Umbilical cord (tissue), 2 donors: Measurements from ENCODE around the gene OXA1L. TPM values are rescaled to one million over a fixed set of nuclear protein-coding genes. Genes with fewer than 3 reads are reported as not detected.
"Not testable (repeated sequence)": the region's sequence is repeated elsewhere in the genome, so short reads cannot be mapped to it uniquely, and the experiment has no call there.

Source experiments
- DNase-seq: peaks from one replicate; pipeline ENCODE4 v3.0.0-alpha.2; 2015; ENCODE audit warnings: low spot score
- total RNA-seq: library from RNA; depleted of rRNA; stranded (reverse); fragments of >200 nt; gene quantifications from one replicate; pipeline ENCODE4 v1.2.3, GENCODE V29; 2014; ENCODE audit warnings: low replicate concordance; ENCODE audit not compliant: insufficient read depth

Gene OXA1L
- 20.7 TPM for total RNA-seq

DNA sequence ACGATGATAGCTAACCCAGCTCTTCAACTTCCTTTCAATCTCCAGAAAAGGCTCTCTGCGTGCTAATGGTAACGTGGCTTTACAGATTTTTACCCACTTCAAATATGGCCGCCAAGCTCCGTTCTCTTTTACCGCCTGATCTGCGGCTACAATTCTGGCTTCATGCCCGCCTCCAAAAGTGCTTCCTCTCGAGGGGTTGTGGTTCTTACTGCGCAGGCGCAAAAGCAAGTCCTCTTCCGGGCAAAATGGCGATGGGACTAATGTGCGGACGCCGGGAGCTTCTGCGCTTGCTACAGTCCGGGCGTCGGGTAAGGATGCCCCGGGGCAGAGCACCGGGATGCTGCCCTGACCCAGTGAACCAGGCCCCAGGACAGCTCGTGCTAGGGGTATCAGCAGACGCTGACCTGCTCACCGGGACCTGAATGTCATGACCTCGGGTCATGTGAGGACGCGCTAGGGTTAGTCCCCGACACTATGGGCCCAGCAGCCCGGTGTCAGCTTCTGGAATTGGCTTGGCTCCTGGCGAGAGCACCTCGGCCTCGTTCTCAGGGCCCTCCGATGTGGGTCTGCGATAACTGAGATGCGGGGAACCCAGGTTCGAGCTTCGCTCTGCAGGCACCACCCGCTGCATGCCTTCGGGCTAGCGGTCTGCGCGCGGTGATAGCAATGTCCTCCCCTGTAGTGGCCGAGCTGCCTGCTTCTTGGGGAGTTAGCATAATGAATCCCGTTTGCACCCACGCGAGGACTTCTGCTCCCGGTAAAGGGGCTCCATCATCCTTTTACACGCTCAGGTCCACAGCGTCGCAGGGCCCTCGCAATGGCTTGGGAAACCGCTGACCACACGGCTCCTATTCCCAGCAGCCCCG, at the start of gene OXA1L:
TSS of gene OXA1L (plus strand) at position 232 of the 866 bp plus-strand sequence. CDS start at position 246, 14 bp downstream.
- DNase-seq, result peak; percentile 99

DNA sequence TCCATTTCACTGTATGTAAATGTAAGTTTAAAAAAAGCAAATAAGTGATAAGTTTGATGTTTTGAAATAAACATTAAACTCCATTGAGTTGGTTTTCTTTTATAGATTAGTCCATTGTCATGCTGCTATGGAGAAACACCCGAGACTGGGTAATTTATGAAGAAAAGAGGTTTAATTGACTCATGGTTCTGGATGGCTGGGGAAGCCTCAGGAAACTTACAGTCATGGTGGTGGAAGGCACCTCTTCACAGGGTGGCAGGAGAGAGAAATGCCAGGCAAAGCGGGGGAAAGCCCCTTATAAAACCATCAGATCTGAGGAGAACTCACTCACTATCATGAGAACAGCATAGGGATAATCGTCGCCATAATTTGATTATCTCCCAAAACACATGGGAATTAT, 48.4 kb upstream of the OXA1L start:
- no peak for DNase-seq

DNA sequence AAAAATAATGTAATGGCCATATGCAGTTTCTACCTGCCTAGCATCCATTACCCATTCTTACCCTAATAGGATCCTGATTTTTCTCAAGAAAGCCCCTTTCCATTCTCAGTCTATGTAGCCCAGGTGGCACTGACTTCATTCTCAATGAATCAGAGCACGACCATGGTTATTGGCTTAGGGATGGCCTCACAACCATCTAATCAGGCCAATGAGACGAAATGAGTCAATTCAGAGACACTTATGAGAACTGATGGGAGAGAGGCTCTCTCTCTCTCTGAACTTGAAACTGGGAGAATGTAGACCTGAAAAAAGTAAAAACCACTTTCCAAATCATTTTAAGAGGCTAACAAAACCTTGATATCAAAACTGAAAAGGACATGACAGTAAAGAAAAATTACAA, 45.3 kb upstream of the OXA1L start:
- no peak for DNase-seq

GRCh38 chr14:22723815-22724214, 42.7 kb upstream of the OXA1L start:
- no peak for DNase-seq

DNA sequence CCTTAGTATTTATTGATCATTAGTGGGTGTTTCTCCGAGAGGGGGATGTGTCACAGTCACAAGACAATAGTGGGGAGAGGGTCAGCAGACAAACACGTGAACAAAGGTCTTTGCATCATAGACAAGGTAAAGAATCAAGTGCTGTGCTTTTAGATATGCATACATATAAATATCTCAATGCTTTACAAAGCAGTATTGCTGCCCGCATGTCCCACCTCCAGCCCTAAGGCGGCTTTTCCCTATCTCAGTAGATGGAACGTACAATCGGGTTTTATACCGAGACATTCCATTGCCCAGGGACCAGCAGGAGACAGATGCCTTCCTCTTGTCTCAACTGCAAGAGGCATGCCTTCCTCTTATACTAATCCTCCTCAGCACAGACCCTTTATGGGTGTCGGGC, 41.6 kb upstream of the OXA1L start:
- DNase-seq, result not testable (repeated sequence)

- DNase-seq, result not testable (repeated sequence)
Measured at GRCh38 chr14:22725374-22725773, 41.1 kb upstream of the OXA1L start.

GRCh38 chr14:22726012-22726411, 40.5 kb upstream of the OXA1L start:
- DNase-seq, result no peak

DNA sequence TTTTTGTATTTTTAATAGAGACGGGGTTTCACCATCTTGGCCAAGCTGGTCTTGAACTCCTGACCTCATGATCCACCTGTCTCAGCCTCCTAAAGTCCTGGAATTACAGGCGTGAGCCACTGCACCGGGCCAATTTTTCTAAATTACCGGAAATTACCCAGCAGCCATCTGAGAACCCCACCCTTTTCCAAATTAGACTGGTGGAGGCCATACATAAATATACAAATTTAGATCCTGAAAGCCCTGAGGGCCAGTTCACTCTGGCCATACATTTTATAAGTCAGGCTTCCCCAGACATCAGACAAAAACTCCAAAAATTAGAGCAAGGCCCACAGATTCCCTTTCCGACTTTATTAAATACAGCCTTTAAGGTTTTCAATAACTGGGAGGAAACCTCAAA, 34.4 kb upstream of the OXA1L start:
- not testable (repeated sequence) for DNase-seq

DNA sequence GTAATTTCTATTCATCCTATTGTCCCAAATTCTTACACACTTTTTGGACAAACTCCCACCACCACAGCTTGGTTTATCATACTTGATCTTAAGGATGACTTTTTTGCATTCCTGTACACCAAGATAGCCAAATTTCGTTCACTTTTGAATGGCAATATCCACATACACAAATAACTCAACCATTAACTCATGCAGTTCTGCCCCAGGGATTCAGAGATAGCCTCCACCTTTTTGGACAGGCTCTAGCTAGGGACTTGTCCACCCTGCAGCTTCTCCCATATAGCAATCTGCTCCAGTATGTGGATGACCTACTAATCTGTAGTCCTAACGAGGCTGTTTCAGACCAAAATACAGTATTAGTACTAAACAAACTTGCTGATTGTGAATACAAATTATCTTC, 32.7 kb upstream of the OXA1L start:
- DNase-seq, result no peak

- DNase-seq, result no peak
Measured at GRCh38 chr14:22735096-22735495, 31.4 kb upstream of the OXA1L start.

GRCh38 chr14:22736384-22736783, 30.1 kb upstream of the OXA1L start:
- DNase-seq, result not testable (repeated sequence)

- DNase-seq, result no peak
Measured at GRCh38 chr14:22737052-22737451, 29.4 kb upstream of the OXA1L start.

DNA sequence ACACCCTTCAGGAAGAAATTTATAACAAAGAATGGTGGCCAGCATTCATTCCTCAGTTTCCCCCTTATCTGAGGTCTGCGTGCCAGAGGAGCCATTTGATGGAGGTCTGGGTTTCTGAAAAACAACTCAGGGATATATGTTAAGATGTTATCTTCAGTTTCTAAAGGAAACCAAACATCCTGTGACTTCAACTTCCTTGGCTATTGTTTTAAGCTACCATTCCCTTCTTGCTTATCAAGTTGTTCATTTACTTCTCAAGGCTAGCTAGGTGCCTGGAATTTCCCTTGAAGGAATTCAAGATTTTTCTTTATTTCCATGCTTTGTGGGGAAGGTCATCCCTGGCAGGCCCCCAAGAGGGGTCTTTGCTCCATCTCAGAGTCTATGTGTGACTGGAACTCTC, 27.1 kb upstream of the OXA1L start:
- DNase-seq, result no peak

- DNase-seq, result no peak
Measured at GRCh38 chr14:22740020-22740419, 26.5 kb upstream of the OXA1L start.

DNA sequence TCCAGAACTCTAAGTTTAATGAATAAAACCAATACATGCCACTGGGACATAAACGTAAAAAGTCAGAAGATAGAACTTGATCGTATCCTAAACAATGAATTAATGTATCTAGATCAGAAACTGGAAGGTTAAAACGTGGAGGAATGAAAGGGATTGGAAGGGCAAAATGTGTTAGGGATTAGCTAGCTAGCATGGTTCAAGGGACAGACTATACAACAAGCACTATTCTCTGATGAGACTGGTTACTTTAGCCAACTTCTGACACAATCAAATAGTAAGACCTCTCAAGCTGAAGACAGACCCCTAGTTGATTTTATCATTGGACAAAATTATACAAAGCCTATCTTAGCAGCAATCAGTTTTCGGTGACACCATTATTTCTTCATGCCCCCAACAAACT, 18.7 kb upstream of the OXA1L start:
- DNase-seq, result no peak

- no peak for DNase-seq
Measured at GRCh38 chr14:22748206-22748605, 18.3 kb upstream of the OXA1L start.

- peak; percentile 17 for DNase-seq
Measured at GRCh38 chr14:22748631-22749068, 17.8 kb upstream of the OXA1L start.

DNA sequence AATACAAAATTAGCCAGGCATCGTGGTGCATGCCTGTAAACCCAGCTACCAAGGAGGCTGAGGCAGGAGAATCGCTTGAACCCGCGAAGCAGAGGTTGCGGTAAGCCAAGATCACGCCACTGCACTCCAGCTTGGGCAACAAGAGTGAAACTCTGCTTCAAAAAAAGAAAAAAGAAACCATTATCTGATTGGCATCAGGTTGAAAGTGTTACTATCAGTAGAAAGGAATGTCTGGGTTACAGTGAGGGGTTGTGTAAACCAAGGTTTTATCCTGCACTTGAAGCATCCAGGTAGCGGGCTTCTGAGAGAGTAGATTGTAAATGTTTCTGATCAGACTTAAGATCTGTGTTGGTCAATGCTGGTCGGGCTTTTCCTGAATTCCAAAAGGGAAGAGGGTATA, 14.1 kb upstream of the OXA1L start:
- DNase-seq, result no peak

DNA sequence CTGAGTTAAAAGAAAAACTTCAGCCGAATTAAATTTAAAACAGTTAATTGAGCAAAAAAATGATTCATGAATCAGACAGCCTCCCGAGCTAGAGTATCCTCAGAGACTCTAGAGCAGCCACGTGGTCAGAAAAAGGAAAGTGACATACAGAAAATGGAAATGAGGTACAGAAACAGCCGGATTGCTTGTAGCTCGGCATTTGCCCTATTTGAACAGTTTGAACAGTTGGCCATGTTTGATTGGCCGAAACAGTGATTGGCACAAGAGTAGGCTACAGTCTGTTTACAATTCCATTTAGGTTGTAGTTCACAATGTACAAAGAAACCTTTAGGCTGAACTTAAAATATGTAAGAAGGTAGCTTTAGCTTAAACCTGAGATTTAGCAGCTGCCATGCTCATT, 12.9 kb upstream of the OXA1L start:
- peak; percentile 13 for DNase-seq

- not testable (repeated sequence) for DNase-seq
Measured at GRCh38 chr14:22757972-22758650, 8.4 kb upstream of the OXA1L start.

GRCh38 chr14:22761734-22762133, 4.8 kb upstream of the OXA1L start:
- DNase-seq, result no peak

- peak; percentile 18 for DNase-seq
Measured at GRCh38 chr14:22764382-22764781, 2.1 kb upstream of the OXA1L start.

- DNase-seq, result no peak
Measured at GRCh38 chr14:22767323-22767589, 768 bp downstream of the OXA1L start.
